A549 (cell line): Measurements from ENCODE around the gene PNPLA7.

Source experiments
- EHMT2 ChIP-seq: fragments of 200-600 bp; sonication (generic); IDR thresholded peaks from 2 replicates; pipeline ENCODE4 v1.6.1; 2016; ENCODE audit warnings: antibody characterized with exemption, low read depth, mild to moderate bottlenecking, moderate library complexity
- POLR2A ChIP-seq: IDR thresholded peaks from 2 replicates; pipeline ENCODE4 v1.6.1; 2012; ENCODE audit warnings: mild to moderate bottlenecking, low read length
- POLR2AphosphoS2 ChIP-seq: conservative IDR thresholded peaks from 2 replicates; pipeline ENCODE4 v1.6.1; 2012; ENCODE audit warnings: low read length, improper control_type of control experiment, inconsistent platforms
- TF ChIP-seq, protein P1 (sequence below): fragments of >200 bp; sonication (Bioruptor Twin); formaldehyde crosslinking; IDR thresholded peaks from 3 replicates; pipeline ENCODE4 v1.5.1; 2016

DNA sequence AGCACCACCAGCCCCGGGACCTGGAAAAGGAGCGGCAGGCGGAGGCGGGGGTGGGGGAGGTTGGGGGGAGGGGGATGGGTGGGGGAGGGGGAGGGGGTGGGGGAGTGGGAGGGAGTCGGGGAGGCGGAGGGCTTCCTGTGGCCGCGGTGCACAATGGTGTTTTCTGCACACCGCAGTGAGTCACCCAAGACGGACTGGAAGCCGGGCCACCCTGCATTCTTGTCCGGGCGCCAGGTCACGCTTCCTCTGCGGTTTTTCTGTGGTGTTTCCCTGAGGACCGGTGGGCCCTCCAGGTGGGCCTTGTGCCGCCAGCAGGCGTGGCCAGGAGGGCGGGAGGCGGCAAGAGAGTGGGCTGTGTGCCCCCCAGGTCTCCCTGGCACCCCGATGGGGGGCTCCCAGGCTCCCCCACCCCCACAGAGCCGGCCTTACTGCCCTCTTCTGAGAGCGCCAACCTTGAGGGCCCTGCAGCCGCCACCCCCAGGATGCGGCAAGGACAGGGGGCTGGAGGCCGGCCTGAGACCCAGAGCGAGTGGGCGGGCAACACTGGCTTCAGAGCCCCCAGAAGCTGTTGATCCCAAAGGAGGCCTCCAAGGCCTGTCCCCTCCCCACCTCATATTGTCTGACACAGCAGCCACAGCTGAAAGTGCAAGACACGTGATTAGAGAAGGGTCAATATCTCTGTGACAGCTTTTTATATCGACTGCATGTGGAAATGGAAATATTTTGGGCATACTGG, 138.4 kb downstream of the PNPLA7 start:
- TF ChIP-seq, protein P1, sequence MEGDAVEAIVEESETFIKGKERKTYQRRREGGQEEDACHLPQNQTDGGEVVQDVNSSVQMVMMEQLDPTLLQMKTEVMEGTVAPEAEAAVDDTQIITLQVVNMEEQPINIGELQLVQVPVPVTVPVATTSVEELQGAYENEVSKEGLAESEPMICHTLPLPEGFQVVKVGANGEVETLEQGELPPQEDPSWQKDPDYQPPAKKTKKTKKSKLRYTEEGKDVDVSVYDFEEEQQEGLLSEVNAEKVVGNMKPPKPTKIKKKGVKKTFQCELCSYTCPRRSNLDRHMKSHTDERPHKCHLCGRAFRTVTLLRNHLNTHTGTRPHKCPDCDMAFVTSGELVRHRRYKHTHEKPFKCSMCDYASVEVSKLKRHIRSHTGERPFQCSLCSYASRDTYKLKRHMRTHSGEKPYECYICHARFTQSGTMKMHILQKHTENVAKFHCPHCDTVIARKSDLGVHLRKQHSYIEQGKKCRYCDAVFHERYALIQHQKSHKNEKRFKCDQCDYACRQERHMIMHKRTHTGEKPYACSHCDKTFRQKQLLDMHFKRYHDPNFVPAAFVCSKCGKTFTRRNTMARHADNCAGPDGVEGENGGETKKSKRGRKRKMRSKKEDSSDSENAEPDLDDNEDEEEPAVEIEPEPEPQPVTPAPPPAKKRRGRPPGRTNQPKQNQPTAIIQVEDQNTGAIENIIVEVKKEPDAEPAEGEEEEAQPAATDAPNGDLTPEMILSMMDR = no peak
- TF ChIP-seq POLR2A (no peak), EHMT2 (no peak), POLR2AphosphoS2 (no peak)
